Pulmonary artery endothelial cell (primary cell): ENCODE results near the gene ANGPTL4. TPM values are rescaled to one million over a fixed set of nuclear protein-coding genes. Genes with fewer than 3 reads are reported as not detected.
A peak's percentile ranks its signal among the peaks of the same experiment; 100 is the strongest.
"Not testable (repeated sequence)": the region's sequence is repeated elsewhere in the genome, so short reads cannot be mapped to it uniquely, and the experiment has no call there.

Experiments
- DNase-seq: peaks from one replicate; pipeline ENCODE4 v3.0.0-alpha.2; 2011; ENCODE audit warnings: low read depth, low spot score
- total RNA-seq: library from RNA; depleted of rRNA; stranded (reverse); fragments of >200 nt; gene quantifications from 2 replicates; pipeline ENCODE4 v1.2.3, GENCODE V29; 2014

Gene ANGPTL4
- total RNA-seq, 1 donor from 2014 or later = 13.2 TPM

- DNase-seq = no peak
Measured at GRCh38 chr19:8404391-8405151, 40.6 kb downstream of the ANGPTL4 start.

- DNase-seq = not testable (repeated sequence)
Measured at GRCh38 chr19:8410718-8411117, 46.8 kb downstream of the ANGPTL4 start.

- DNase-seq = peak; percentile 93
Measured at GRCh38 chr19:8412783-8413628, 49.1 kb downstream of the ANGPTL4 start, which contains the start of gene MARCHF2. Gene MARCHF2, plus strand, starts transcription at chr19:8413305. Its CDS starts 8,536 bp downstream, at chr19:8421841.

GRCh38 chr19:8413629-8413995 lies 49.7 kb downstream of the ANGPTL4 start:
- no peak for DNase-seq

- no peak for DNase-seq
Measured at GRCh38 chr19:8416796-8417195, 52.8 kb downstream of the ANGPTL4 start.

- DNase-seq = no peak
Measured at GRCh38 chr19:8421484-8422461, 57.8 kb downstream of the ANGPTL4 start.

GRCh38 chr19:8423817-8424223 lies 59.9 kb downstream of the ANGPTL4 start:
- DNase-seq = peak; percentile 92

Other genes with a start within 250 kb of the ANGPTL4 start
- gene FBN3, start 214.6 kb upstream of the ANGPTL4 start, total RNA-seq = not detected in 2 replicates
- gene CERS4, start 154.8 kb upstream of the ANGPTL4 start, total RNA-seq = 1.3 and 2.5 TPM in 2 replicates
- gene CD320, start 55.8 kb upstream of the ANGPTL4 start, total RNA-seq = 32.5 and 35.6 TPM in 2 replicates
- 24.3 and 46.7 TPM in 2 replicates for gene NDUFA7, start 42.8 kb upstream of the ANGPTL4 start, total RNA-seq
- gene RPS28, start 42.7 kb upstream of the ANGPTL4 start, total RNA-seq = 273 and 792 TPM in 2 replicates
- 12.1 and 18.4 TPM in 2 replicates for gene KANK3, start 20.9 kb upstream of the ANGPTL4 start, total RNA-seq
- gene RAB11B, start 26.2 kb downstream of the ANGPTL4 start, total RNA-seq = 38.4 and 51.9 TPM in 2 replicates
- 113 and 149 TPM in 2 replicates for gene MARCHF2, start 49.1 kb downstream of the ANGPTL4 start, total RNA-seq
- 91.6 and 122 TPM in 2 replicates for gene HNRNPM, start 80.8 kb downstream of the ANGPTL4 start, total RNA-seq
- gene PRAM1, start 138.5 kb downstream of the ANGPTL4 start, total RNA-seq = not detected in 2 replicates
- gene ZNF414, start 150.0 kb downstream of the ANGPTL4 start, total RNA-seq = 2.4 and 3.6 TPM in 2 replicates
- 0.13 and 0.25 TPM in 2 replicates for gene MYO1F, start 213.3 kb downstream of the ANGPTL4 start, total RNA-seq
- 2.0 and 2.7 TPM in 2 replicates for gene ADAMTS10, start 246.6 kb downstream of the ANGPTL4 start, total RNA-seq